Testis (tissue), 2 donors: ENCODE measurements around the gene CLASP2.

ENCODE experiments used
- POLR2A ChIP-seq: fragments of 450-650 bp; IDR thresholded peaks from one replicate; pipeline ENCODE4 v1.6.1; 2017; ENCODE audit warnings: antibody characterized with exemption, mild to moderate bottlenecking, moderate library complexity
- TF ChIP-seq, protein P1 (sequence below), 3 experiments: fragments of 450-650 bp in 2 of 3; fragments of 200-600 bp in 1 of 3; sonication (generic) in 1 of 3; IDR thresholded peaks; one replicate each; pipeline ENCODE4 v1.5.1; 2016 to 2019; ENCODE audit warnings: antibody characterized with exemption in 3 of 3, mild to moderate bottlenecking in 2 of 3, moderate library complexity in 1 of 3

DNA sequence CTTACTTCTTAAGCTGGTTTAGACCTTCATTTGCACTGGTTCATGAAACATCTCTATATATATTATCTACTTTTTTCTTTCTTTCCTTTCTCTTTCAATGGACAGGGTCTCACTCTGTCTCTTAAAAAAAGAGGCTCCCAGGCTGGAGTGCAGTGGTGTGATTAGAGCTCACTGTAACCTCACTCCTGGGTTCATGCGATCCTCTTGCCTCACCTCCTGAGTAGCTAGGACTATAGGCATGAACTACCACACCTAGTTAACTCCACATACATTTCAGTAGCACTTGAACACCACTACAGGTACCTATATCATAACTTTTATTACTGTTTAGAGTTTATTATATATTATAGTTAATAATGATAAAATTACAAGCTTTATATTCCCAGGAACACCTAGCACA is 160.8 kb downstream of the CLASP2 start:
- no peak for TF ChIP-seq POLR2A
- TF ChIP-seq, protein P1, sequence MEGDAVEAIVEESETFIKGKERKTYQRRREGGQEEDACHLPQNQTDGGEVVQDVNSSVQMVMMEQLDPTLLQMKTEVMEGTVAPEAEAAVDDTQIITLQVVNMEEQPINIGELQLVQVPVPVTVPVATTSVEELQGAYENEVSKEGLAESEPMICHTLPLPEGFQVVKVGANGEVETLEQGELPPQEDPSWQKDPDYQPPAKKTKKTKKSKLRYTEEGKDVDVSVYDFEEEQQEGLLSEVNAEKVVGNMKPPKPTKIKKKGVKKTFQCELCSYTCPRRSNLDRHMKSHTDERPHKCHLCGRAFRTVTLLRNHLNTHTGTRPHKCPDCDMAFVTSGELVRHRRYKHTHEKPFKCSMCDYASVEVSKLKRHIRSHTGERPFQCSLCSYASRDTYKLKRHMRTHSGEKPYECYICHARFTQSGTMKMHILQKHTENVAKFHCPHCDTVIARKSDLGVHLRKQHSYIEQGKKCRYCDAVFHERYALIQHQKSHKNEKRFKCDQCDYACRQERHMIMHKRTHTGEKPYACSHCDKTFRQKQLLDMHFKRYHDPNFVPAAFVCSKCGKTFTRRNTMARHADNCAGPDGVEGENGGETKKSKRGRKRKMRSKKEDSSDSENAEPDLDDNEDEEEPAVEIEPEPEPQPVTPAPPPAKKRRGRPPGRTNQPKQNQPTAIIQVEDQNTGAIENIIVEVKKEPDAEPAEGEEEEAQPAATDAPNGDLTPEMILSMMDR (IDR thresholded peaks at IDR 0.05), result no peak
